Measurements from ENCODE around the gene RBM38. TPM values are rescaled to one million over a fixed set of nuclear protein-coding genes. Genes with fewer than 3 reads are reported as not detected.
"Not testable (repeated sequence)": the region's sequence is repeated elsewhere in the genome, so short reads cannot be mapped to it uniquely, and the experiment has no call there.

RBM38 gene
- 10 to 100 TPM in 2 of 4 donors, 1 to 10 TPM in 2; 6.2 to 13.3 (median 11.2) TPM for total RNA-seq

DNA sequence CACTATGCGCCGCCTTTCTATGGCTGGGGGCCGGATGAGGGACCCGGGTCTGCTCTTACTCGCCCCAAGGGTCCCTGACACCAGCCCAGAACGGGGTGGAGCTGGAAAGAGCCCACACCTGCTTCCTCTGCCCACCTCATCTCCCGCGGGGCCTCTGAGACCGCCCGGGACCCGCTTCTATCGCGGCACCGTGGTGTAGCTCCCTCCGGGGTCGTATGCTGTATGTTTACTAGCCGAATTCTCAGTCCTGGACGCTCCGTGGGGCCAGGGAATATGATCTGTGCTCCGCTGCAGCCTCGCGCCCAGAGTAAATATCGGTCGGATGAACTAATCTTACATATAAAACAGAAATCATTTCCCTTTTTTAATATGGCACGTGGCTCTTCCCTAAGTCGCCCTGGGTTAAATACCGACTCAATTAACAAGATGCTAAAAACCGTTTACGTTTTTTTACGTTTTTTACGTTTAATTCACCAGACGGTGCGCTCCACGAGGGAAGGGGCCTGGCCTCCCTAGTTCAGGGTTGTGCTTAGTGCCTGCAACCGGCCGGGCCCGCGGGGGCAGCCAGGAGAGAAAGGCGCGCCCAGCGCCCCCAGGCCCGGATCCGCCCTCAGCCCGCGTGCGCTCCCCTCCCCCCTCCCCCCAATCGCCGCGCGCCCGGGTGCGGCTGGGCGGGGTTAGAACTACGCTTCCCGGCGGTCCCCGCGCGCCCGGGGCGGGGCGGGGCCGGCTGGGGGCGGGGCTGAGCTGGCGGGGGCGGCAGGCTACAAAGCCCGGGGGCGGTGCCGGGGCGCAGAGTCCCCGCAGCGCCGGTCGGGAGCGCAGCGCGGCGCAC is at the start of gene RBM38:
TSS of gene RBM38 (plus strand) at position 793 of the 835 bp plus-strand sequence. CDS start 186 bp downstream, outside the sequence.
- WGBS, 2 donors, result 41 to 45% methylated on average over 41 of the region's 78 CpGs
- TF ChIP-seq, protein P1, sequence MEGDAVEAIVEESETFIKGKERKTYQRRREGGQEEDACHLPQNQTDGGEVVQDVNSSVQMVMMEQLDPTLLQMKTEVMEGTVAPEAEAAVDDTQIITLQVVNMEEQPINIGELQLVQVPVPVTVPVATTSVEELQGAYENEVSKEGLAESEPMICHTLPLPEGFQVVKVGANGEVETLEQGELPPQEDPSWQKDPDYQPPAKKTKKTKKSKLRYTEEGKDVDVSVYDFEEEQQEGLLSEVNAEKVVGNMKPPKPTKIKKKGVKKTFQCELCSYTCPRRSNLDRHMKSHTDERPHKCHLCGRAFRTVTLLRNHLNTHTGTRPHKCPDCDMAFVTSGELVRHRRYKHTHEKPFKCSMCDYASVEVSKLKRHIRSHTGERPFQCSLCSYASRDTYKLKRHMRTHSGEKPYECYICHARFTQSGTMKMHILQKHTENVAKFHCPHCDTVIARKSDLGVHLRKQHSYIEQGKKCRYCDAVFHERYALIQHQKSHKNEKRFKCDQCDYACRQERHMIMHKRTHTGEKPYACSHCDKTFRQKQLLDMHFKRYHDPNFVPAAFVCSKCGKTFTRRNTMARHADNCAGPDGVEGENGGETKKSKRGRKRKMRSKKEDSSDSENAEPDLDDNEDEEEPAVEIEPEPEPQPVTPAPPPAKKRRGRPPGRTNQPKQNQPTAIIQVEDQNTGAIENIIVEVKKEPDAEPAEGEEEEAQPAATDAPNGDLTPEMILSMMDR (IDR thresholded peaks at IDR 0.05), result no peak
- TF ChIP-seq POLR2A (IDR thresholded peaks at IDR 0.05), result no peak
- H3K4me3 ChIP-seq (ENCODE audit: low read depth, poor library complexity, severe bottlenecking), result peak within 1 kb of the TSS; percentile 56
- peak in 1 of 2 donors; percentile 42 for DNase-seq (ENCODE audit: low spot score in 2 of 2)
- intact Hi-C loops (cut with DNase I; ENCODE audit: low total_unique reads), result no loop called here

DNA sequence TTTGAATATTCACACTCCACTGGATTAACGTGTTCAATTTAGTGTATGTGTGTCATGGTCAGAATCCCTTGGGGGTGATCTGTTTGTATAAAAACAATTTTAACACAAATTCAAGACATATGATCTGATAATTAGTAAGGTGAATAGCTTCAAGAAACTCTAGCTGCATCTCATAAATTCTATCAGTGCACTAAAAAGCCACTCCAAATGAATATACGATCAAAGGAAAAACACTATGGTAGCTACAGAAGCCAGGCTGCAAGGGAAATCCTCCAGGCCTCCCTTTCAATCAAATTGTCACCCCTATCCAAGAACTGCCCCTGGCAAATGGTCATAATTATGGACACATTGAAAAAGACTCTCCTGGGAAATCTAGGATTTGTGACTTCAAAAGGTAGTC is 49.5 kb upstream of the RBM38 start:
- DNase-seq (ENCODE audit: low spot score in 2 of 2), result no peak
- intact Hi-C loops (cut with DNase I; ENCODE audit: low total_unique reads), result no loop called here
- TF ChIP-seq, protein P1 (IDR thresholded peaks at IDR 0.05), result no peak
- TF ChIP-seq POLR2A (IDR thresholded peaks at IDR 0.05), result no peak
- H3K4me3 ChIP-seq (ENCODE audit: low read depth, poor library complexity, severe bottlenecking), result no peak overlapping the region
- 67 to 79% methylated on average over 2 of the region's 2 CpGs for WGBS, 2 donors

- no peak overlapping the region for H3K4me3 ChIP-seq (ENCODE audit: low read depth, poor library complexity, severe bottlenecking)
- no peak for DNase-seq (ENCODE audit: low spot score in 2 of 2)
- TF ChIP-seq POLR2A (IDR thresholded peaks at IDR 0.05), result no peak
- TF ChIP-seq, protein P1 (IDR thresholded peaks at IDR 0.05), result no peak
- WGBS, 2 donors, result 38 to 57% methylated on average over 2 of the region's 2 CpGs
- intact Hi-C loops (cut with DNase I; ENCODE audit: low total_unique reads), result no loop called here
Observed at GRCh38 chr20:57342829-57343228, 48.4 kb upstream of the RBM38 start.

- H3K4me3 ChIP-seq (ENCODE audit: low read depth, poor library complexity, severe bottlenecking), result no peak overlapping the region
- TF ChIP-seq POLR2A (IDR thresholded peaks at IDR 0.05), result no peak
- TF ChIP-seq, protein P1 (IDR thresholded peaks at IDR 0.05), result peak in 1 of 3 donors; percentile 49
- peak; percentile 78 to 93 for DNase-seq (ENCODE audit: low spot score in 2 of 2)
- intact Hi-C loops (cut with DNase I; ENCODE audit: low total_unique reads), result loop anchor here (5.0 kb wide), 1 partner anchor 254 kb away; no protein-coding TSS in a partner anchor
- 1 to 2% methylated on average over 4 of the region's 4 CpGs for WGBS, 2 donors
Observed at GRCh38 chr20:57346477-57346876, 44.7 kb upstream of the RBM38 start.

DNA sequence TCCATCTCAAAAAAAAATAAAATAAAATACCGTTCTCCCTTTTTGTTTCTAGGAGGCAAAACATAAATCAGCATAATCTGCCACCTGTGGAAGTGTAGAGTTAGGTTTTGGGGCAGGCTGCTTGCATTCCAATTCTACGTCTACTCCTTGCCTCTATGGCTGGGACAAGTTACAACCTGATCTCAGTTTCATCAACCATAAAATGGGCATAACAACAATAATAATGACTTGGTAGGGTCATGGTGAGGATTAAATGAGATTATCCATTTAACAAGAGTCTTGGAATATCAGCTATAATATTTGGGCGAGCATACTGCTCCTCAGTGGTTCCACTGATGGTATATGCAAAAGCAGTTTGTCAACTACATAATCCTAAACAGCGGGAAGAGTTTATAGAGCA is 43.8 kb upstream of the RBM38 start:
- DNase-seq (ENCODE audit: low spot score in 2 of 2), result no peak
- 73 to 75% methylated on average over 4 of the region's 4 CpGs for WGBS, 2 donors
- no peak for TF ChIP-seq POLR2A (IDR thresholded peaks at IDR 0.05)
- TF ChIP-seq, protein P1 (IDR thresholded peaks at IDR 0.05), result no peak
- intact Hi-C loops (cut with DNase I; ENCODE audit: low total_unique reads), result loop anchor here (5.0 kb wide), 1 partner anchor 255 kb away; no protein-coding TSS in a partner anchor
- no peak overlapping the region for H3K4me3 ChIP-seq (ENCODE audit: low read depth, poor library complexity, severe bottlenecking)

GRCh38 chr20:57348200-57348921 is 42.8 kb upstream of the RBM38 start:
- H3K4me3 ChIP-seq (ENCODE audit: low read depth, poor library complexity, severe bottlenecking); DNase-seq (ENCODE audit: low spot score in 2 of 2): not testable (repeated sequence)
- WGBS, 2 donors, result 79 to 85% methylated on average over 21 to 29 of the region's 47 CpGs
- intact Hi-C loops (cut with DNase I; ENCODE audit: low total_unique reads), result loop anchor here (5.0 kb wide), 1 partner anchor 256 kb away; no protein-coding TSS in a partner anchor

GRCh38 chr20:57348922-57349574 is 42.1 kb upstream of the RBM38 start:
- intact Hi-C loops (cut with DNase I; ENCODE audit: low total_unique reads), result loop anchor here (5.0 kb wide), 1 partner anchor 257 kb away; no protein-coding TSS in a partner anchor
- WGBS, 2 donors, result 92% methylated on average over 21 of the region's 21 CpGs
- not testable (repeated sequence) for H3K4me3 ChIP-seq (ENCODE audit: low read depth, poor library complexity, severe bottlenecking); DNase-seq (ENCODE audit: low spot score in 2 of 2)

Data from lower leg skin (tissue), 4 donors.